Measurements from ENCODE around the gene IER5.

The IER5 gene

DNA sequence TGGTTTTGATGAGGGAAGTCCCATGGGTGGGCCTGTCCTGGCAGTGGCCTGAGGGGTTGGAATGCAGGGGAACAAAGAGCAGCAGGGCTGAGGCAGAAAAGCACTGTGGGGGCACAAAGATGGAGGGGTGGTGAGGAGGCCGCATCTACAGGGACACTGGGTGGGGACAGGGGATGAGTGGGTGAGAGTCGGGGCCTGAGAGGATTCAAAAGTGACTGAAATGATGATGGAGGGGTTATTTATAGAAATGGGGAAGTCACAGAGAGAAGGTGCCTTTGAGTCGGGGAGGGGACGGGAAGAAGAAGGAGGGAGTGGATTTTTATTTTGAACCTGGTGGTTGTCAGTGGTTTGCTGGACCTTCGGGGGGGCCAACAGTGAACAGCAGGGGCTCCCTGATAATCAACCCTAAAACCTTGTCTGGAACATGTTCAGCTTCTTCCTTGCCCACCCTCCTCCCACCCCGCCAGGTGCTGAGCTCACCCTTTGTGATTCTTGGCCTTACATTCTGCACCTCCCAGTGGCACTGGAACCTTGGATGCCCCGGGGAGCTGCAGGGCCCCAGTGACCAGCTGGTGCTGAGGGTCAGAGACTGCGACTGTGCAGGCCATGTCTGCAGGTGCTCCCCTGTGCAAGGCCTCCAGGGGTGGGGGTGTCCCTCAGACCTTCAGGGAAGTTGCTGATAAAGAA, 42.9 kb downstream of the IER5 start:
- in situ Hi-C loops (cut with MboI; ENCODE audit: low pct_unique_long_range_greater_than_20kb, low sequenced_read_pairs, unreplicated experiment) = no loop called here

DNA sequence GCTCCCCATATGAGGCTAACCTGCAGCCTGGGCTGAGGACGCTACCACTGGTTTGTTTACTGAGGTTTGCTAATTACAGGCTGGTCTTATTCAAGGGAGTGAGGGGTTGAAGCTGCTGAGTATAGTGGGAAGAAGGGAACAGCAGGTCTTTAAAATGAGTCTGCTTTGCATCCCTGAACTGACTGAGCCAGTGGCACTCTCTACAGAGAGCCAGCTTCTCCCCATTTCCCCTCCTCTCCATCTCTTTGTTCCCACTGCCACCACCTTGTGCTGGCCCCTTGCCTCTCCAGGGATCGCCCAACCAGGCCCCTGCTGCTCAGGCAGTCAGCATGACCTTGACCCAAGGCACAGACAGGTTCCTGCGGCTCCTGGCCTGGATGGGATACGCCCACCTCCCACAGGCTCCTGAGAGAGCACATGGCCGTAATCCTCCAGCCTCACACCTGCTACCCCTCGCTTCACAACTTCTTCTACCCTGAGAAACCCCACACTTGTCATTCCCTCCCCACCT, 45.0 kb downstream of the IER5 start:
- in situ Hi-C loops (cut with MboI; ENCODE audit: low pct_unique_long_range_greater_than_20kb, low sequenced_read_pairs, unreplicated experiment) = no loop called here
- TF ChIP-seq, protein P1, sequence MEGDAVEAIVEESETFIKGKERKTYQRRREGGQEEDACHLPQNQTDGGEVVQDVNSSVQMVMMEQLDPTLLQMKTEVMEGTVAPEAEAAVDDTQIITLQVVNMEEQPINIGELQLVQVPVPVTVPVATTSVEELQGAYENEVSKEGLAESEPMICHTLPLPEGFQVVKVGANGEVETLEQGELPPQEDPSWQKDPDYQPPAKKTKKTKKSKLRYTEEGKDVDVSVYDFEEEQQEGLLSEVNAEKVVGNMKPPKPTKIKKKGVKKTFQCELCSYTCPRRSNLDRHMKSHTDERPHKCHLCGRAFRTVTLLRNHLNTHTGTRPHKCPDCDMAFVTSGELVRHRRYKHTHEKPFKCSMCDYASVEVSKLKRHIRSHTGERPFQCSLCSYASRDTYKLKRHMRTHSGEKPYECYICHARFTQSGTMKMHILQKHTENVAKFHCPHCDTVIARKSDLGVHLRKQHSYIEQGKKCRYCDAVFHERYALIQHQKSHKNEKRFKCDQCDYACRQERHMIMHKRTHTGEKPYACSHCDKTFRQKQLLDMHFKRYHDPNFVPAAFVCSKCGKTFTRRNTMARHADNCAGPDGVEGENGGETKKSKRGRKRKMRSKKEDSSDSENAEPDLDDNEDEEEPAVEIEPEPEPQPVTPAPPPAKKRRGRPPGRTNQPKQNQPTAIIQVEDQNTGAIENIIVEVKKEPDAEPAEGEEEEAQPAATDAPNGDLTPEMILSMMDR (IDR thresholded peaks at IDR 0.05; ENCODE audit: extremely low read depth, insufficient read depth, missing control alignments) = no peak
- DNase-seq (ENCODE audit: low spot score) = no peak

More for the DNA sequence above, 42.9 kb downstream of the IER5 start:
- DNase-seq (ENCODE audit: low spot score) = peak; percentile 80
- TF ChIP-seq, protein P1 (IDR thresholded peaks at IDR 0.05; ENCODE audit: extremely low read depth, insufficient read depth, missing control alignments) = no peak

DNA sequence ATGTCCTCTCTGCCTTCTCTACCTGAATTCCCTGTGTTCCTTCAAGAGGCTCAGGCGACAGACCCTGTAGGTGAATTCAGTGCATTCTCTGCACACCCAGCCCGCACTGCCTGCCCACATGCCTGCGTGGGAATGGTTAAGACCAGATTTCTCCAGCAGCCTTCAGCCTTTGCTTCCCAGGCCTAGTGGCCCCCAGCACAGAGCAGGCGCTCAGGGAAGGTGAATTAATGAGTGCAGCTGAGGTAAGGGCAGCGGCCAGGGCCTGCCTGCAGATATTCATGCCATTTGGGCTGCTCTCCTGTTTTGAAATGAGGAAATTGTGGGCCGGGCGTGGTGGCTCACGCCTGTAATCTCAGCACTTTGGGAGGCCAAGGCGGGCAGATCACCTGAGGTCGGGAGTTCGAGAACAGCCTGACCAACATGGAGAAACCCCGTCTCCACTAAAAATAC, 45.5 kb downstream of the IER5 start:
- in situ Hi-C loops (cut with MboI; ENCODE audit: low pct_unique_long_range_greater_than_20kb, low sequenced_read_pairs, unreplicated experiment) = no loop called here
- DNase-seq (ENCODE audit: low spot score) = no peak
- TF ChIP-seq, protein P1 (IDR thresholded peaks at IDR 0.05; ENCODE audit: extremely low read depth, insufficient read depth, missing control alignments) = no peak

DNA sequence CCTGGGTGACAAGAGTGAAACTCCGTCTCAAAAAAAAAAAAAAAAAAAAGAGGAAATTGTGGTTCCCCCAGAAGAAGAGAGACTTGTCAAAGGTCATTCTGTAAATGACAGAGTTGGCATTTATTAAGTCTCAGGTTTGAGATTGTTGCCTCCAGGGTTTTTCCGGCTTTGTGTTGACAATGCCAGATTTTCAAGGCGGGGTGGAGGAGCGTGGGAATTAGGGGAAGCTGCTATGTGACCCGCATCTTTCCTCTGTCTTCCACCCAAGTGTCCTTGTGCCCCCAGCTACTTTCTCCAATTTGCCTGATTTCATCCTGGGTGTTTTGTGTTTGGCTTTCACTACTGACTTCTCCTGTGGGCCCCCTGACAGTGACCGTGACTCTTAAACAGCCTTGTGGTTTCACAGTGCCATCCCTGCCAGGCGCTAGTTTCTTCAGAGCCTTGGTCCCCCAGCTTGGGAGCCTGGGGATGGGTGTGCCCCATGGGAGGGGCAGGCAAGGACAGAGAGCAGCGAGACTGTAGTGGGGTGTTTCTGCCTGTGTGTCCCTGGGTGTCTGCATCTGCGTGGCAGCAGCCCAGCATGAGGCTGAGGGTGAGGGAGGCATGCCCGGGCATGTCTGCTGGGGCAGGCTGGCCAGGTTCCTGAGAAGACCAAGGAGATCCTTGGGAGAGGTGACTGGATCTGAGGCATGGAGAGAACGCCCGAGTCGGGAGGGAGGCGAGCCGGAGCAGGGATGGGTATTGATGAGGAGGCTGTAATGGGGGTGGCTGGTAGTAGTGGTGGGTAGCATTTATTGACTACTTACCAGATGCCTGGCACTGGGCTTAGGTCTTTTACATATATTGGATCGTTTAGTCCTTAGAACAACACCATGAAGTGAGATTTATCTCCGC, 46.3 kb downstream of the IER5 start:
- peak; percentile 61 for DNase-seq (ENCODE audit: low spot score)

DNA sequence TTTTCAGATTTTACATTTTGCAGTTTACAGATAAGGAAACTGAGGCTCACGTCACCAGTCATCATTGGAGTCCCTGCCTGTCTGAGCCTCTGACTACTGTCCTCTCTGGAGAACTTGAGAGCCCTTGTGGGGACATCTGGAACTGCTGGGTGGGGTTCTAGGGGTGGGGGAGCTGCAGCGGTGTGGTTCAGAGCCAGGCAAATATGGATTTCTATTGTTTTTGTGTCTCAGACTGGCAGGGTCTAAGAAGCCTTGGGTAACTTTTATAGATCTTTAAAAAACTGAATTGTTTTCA, 46.9 kb downstream of the IER5 start:
- in situ Hi-C loops (cut with MboI; ENCODE audit: low pct_unique_long_range_greater_than_20kb, low sequenced_read_pairs, unreplicated experiment) = no loop called here
- DNase-seq (ENCODE audit: low spot score) = no peak
- TF ChIP-seq, protein P1 (IDR thresholded peaks at IDR 0.05; ENCODE audit: extremely low read depth, insufficient read depth, missing control alignments) = peak; percentile 35

More for the DNA sequence above, 46.3 kb downstream of the IER5 start:
- TF ChIP-seq, protein P1 (IDR thresholded peaks at IDR 0.05; ENCODE audit: extremely low read depth, insufficient read depth, missing control alignments) = no peak
- in situ Hi-C loops (cut with MboI; ENCODE audit: low pct_unique_long_range_greater_than_20kb, low sequenced_read_pairs, unreplicated experiment) = no loop called here

DNA sequence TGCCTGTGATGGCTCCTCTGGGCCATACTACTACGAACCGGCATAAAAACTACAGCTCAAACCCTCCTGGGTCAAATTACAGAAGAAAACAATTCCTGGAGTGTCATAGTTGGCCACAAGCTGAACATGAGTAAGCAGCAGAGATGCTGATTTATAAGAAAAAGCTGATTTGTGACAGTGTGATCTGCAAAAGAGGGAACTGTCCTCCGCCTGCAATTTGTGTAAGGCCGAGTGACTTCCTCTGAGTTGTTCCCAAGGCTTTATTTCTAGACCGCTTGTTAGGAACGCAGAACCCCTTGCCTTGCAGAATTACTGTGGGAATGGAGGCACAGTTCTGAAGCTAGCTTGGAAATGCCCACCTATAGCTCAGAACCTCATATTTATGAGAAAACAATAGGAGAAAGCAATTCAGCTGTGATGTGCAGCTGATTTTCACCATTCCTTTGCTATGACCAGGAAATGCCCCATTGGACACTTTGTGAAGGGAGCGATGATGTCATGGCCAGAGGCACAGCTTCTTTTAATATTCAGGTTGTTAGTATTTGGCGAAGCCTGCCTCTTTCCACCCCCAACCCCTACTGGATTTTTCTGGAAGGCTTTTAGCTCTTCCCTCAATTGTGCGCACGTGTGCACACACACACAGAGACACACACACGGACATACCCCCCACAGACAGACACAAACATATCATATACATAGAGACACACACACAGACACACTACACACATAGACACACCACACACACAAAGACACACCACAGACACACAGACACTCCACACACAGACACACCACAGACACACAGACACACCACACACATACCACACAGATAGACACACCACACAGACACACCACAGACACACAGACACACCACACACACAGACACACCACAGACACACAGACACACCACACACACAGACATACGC, 47.6 kb downstream of the IER5 start:
- TF ChIP-seq, protein P1 (IDR thresholded peaks at IDR 0.05; ENCODE audit: extremely low read depth, insufficient read depth, missing control alignments) = no peak
- DNase-seq (ENCODE audit: low spot score) = no peak

More for the DNA sequence above, 47.6 kb downstream of the IER5 start:
- in situ Hi-C loops (cut with MboI; ENCODE audit: low pct_unique_long_range_greater_than_20kb, low sequenced_read_pairs, unreplicated experiment) = no loop called here
